Suppressor macrophage (primary cell): Measurements from ENCODE around the gene ARMC6.
A peak's percentile ranks its signal among the peaks of the same experiment; 100 is the strongest.
"Not testable (repeated sequence)": the region's sequence is repeated elsewhere in the genome, so short reads cannot be mapped to it uniquely, and the experiment has no call there.

Source experiments
- DNase-seq, 4 experiments: peaks; one replicate each; pipeline ENCODE4 v3.0.0-alpha.2; 2020 to 2022

ARMC6 gene

GRCh38 chr19:19023376-19023775 is 10.0 kb upstream of the ARMC6 start:
- DNase-seq, result not testable (repeated sequence)

DNA sequence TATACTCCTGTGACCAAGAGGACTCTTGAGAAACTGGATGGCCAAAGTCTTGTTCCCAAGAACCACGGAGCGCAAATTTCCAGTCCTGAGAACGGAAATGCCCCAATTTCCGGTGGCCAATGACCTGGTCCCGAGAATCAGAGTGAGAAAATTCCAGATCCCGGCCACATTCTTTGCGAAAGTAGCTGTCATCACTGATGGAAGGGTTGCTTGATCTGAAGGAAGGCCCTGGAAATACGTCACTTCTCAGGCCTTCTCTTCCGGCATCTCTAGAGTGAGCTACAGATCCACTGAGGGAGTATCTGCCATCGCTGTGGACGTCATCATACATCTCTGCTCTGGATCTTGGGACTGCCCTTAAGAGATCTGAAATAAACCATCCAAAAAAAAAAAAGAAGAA is 7.5 kb upstream of the ARMC6 start:
- DNase-seq, result no peak

DNA sequence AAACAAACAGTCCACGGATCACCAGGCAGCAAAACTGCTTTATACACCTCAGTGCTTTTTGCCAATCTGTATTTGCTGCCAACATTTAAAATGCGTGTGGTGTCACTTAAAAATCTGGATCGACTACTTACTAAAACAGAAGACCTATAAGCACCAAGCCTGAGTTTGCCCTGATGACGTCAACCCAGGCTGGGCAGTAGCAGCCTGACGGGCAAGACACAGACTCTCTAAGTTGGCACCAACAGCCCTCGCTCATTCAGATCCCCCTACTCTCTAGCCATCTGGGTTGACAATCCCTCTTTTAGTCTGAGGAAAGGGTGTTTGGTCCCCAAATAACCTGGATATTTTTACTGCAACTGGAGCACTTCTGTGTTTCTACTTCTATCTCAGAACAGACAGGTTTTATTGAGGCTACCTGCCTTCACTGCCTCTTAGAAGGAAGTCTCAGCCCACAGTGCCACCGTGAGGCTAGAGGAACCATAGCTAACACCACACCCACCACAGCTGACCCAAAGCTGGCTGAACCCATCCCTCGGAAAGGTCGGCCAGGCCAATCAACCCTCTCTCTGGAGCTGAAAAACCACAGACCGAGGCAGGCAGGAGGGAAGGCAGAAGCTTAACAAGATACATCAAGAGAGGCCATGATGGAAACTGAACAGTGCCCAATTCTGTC is 7.0 kb upstream of the ARMC6 start:
- peak in 2 of 4 experiments; percentile 13 to 29 for DNase-seq

- DNase-seq, result no peak
These were observed 6.2 kb upstream of the ARMC6 start for GRCh38 chr19:19027228-19027627.

DNA sequence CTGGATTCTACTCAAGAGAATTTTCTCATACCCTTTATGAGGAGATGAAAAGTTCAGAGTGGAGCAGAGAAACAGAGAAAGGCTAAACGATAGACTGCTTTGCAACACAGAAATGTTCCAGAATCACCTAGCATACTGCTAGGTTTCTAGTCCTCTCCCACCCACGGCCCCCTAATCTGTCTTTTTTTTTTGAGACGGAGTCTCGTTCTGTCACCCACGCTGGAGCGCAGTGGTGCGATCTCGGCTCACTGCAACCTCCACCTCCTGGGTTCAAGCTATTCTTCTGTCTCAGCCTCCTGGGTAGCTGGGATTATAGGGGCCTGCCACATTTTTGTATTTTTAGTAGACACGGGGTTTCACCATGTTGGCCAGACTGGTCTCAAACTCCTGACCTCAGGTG is 4.9 kb upstream of the ARMC6 start:
- no peak for DNase-seq

- no peak for DNase-seq
These were observed 1.5 kb upstream of the ARMC6 start for GRCh38 chr19:19031891-19032290.

- DNase-seq, result peak; percentile 96 to 98 (median 96)
These were observed 805 bp upstream of the ARMC6 start for GRCh38 chr19:19032420-19033175.

- no peak for DNase-seq
These were observed 302 bp upstream of the ARMC6 start for GRCh38 chr19:19033176-19033425.

DNA sequence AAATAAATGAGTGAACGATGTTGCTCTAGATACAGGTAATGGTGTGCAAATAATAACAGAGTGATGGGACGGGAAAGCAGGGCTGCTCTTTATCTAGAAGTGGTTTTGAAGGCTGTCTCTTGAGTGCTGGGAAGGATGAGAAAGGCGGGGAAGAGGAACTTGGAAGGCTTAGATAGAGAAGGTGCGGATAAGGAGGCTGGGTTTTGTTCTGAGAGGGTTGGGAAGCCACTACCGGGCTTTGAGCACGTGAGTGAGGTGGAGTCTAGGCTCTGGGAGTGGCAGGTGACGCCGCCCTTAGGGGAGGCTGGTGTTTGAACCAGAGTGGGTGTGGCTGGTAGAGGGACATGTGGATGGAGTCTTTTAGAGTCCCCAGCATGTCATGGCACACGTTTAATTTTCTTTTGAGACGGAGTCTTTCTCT is 811 bp downstream of the ARMC6 start:
- peak; percentile 87 to 93 (median 91) for DNase-seq

- DNase-seq, result no peak
These were observed 6.5 kb downstream of the ARMC6 start for GRCh38 chr19:19039901-19040300.

DNA sequence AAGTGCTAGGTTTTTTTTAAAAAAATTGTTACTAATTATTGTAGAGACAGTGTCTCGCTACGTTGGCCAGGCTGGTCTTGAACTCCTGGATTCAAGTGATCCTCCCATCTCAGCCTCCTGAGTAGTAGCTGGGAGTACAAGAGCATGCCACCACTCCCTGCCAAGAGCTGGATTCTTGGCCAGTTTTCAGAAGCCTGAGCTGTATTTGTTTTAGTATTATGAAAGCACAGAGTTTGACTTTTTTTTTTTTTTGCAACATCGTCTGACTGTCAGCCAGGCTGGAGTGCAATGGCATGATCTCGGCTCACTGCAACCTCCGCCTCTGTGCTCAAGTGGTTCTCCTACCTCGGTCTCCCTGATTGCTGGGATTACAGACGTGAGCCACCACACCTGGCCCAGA is 7.0 kb downstream of the ARMC6 start:
- DNase-seq, result peak in 1 of 4 experiments; percentile 37

GRCh38 chr19:19042732-19043280 is 9.4 kb downstream of the ARMC6 start:
- DNase-seq, result no peak

DNA sequence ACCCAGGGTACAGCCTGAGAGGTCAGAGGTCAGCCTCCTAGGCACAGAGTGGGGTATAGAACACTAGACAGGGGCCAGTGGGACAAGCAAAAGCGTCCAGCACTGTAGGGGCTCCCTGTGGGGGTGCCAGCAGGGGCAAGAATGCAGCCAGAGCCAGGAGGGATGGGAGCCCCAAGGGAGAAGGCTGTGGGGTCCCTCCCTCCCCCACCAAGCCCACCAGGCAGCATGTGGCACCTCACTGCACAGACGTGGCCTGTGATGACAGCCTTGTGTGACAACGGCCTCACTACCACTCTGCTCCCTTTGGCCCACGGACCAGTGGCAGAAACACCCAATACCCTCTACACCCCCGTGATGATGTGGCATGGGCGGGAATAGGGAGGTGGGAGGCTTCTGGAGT is 10.1 kb downstream of the ARMC6 start:
- DNase-seq, result no peak

DNA sequence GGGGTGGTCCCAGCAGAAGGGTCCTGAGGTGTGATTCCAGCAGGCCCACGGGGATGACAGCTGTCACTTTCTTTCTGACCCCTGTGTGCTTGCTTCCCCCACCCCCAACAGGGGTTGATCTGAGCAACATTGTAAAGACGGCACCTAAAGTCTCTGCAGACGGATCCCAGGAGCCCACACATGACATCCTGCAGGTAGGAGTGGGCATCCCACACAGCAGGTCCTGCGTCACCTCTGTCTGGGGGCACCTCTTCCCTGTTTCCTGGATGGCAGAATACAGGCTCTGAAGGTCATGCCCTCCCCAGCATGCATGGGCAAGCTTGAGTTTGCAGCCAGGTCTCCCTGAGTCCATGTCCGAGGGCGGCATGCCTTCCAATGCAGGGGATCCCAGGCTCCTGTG is 10.5 kb downstream of the ARMC6 start:
- DNase-seq, result no peak

DNA sequence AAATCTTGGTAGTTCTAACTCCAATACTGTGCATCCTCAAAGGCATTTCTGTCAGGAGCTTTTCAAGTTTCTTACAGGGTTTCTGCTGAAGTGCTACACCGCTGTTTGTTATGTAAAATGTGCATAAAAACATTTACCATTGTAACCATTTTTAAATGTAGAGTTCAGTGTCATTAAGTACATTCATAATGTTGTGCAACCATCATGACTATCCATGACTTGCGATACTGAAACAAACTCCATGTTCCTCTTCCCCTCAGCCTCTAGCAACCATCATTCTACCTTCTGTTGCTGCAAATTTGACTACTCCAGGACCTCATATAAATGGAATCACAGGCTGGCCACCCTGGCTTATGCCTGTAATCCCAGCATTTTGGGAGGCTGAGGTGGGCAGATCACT is 16.0 kb downstream of the ARMC6 start:
- no peak for DNase-seq

DNA sequence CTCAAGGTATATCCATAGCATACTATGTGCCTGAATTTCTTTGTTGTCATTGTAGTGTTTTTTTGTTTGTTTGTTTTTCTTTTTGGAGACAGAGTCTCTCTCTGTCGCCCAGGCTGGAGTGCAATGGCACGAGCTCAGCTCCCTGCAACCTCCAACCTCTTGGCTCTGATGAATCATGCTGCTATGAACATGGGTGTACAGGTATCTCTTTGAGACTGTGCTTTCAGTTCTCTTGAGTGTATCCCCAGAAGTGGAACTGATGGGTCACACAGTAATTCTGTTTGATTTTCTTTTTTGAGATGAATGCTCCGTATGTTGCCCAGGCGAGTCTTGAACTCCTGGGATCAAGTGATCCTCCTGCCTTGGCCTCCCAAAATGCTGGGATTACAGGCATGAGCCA is 16.7 kb downstream of the ARMC6 start:
- no peak for DNase-seq

- no peak for DNase-seq
These were observed 17.3 kb downstream of the ARMC6 start for GRCh38 chr19:19050731-19051130.

DNA sequence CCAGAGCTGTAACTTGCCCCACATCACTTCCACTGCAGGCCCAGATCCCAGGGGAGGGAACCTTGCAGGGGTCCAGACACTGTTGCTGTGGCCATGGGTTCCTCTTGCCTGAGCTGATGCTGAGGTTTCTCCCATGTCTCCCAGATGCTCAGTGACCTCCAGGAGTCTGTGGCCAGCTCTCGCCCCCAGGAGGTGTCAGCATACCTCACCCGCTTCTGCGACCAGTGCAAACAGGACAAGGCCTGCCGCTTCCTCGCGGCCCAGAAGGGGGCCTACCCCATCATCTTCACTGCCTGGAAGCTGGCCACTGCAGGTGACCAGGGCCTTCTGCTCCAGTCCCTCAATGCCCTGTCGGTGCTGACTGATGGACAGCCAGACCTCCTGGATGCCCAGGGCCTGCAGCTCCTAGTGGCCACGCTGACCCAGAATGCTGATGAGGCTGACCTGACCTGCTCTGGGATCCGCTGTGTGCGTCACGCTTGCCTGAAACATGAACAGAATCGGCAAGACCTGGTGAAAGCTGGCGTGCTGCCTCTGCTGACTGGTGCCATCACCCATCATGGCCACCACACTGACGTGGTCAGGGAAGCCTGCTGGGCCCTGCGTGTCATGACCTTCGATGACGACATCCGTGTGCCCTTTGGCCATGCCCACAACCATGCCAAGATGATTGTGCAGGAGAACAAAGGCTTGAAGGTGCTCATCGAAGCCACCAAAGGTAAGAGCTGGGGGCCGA is 18.2 kb downstream of the ARMC6 start:
- no peak for DNase-seq

- DNase-seq, result no peak
These were observed 19.5 kb downstream of the ARMC6 start for GRCh38 chr19:19052921-19053320.

DNA sequence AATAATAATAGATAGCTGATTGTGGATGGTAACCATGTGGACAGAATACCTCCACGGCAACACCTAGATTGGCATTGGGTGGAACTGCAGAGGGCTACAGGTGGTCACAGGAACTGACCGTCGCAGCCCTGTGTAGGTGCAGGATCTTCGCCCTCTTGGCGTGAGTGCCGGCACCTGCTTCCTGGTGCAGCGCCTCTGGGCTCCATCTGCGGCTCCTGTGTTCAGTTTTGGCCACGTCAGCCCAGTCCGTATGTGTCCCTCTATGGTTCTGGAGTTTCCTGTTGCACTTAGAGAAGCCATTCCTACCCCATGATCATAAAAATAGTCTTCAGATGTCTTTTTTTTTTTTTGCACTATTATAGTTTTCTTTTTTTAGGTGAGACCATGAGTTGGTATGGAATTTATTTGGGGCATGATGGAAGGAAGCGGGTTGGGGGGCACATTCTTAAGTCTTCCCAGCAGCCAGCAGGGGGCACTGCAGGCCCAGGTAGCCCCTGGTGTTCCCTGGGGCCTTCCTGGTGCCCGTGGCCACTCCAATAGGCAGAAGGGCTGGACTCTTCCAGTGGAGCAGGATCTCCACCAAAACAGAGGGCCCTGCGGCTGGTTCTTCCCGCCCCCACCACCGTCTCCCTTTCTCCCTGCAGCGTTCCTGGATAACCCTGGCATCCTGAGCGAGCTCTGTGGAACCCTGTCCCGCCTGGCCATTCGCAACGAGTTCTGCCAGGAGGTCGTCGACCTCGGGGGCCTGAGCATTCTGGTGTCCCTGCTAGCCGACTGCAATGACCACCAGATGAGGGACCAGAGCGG is 20.3 kb downstream of the ARMC6 start:
- DNase-seq, result peak; percentile 54 to 84 (median 69)

DNA sequence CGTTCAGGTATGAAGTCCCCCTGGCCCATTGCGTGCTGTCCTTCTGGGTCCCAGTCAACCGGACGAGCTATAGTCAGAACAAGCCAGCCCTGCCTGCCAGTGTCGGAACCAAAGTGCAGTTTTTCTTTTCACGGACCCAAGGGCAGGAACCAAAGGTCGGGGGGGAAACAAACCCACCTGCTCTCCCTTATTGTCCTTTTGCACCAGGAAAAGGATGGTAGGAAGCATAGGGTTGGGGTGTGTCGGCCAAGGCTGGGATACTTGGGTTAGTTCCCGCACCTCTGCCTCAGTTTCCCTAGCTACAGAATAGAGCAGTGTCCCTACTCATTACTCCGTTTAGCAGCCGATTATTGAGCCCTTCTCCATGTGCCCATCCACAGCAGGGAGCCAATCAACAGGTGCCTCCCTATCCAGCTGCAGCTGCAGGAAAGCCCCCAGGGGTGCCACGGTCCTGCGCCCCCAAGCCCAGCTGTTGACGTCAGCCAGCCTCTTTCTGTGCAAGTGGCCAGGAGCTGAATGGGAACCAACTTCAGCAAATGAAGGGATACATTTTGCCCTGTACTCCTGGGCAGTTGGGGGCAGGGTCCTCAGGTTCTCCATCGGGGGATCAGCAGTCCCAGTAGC is 21.0 kb downstream of the ARMC6 start:
- DNase-seq, result no peak

DNA sequence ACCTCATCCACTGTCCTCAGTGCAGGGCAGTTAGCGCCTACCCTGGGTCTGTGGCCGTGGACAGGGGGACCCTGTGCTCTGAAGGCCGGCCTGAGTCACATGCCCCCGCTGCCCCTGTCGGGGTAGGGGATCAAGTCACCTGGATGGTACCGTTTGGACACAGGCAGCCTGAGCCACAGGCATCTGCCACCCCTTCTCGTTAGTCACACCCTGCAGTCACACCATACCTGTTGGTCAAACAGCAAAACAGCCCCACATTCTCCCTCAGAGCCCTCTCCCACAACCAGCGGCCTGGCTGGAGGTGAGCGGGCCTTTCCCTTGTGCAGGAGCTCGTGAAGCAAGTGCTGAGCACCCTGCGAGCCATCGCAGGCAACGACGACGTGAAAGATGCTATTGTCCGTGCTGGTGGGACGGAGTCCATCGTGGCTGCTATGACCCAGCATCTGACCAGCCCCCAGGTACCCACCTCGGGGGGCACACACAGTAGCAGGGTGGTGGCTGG is 21.6 kb downstream of the ARMC6 start:
- no peak for DNase-seq
